HepG2 (cell line): ENCODE results near the gene DDX6. TPM values are rescaled to one million over a fixed set of nuclear protein-coding genes. Genes with fewer than 3 reads are reported as not detected.

Experiments
- FOXM1 ChIP-seq: sonication (generic); formaldehyde crosslinking; IDR thresholded peaks from 2 replicates; pipeline ENCODE4 v1.5.0; 2020; ENCODE audit warnings: missing genetic modification reagents
- JARID2 ChIP-seq: sonication (generic); formaldehyde crosslinking; IDR thresholded peaks from 2 replicates; pipeline ENCODE4 v1.8.1; 2023; ENCODE audit warnings: missing genetic modification reagents, inconsistent platforms; ENCODE audit not compliant: insufficient replicate concordance
- KLF11 ChIP-seq: IDR thresholded peaks from 2 replicates; pipeline ENCODE4 v1.6.1; 2016; ENCODE audit warnings: missing compliant biosample characterization
- SIX4 ChIP-seq: sonication (generic); formaldehyde crosslinking; IDR thresholded peaks from 2 replicates; pipeline ENCODE4 v1.4.0; 2020; ENCODE audit warnings: missing genetic modification reagents
- SNRNP70 ChIP-seq: fragments of 200-400 bp; formaldehyde crosslinking; IDR thresholded peaks from 2 replicates; pipeline ENCODE4 v1.6.1; 2017; ENCODE audit warnings: mild to moderate bottlenecking, low read depth, low read length, moderate library complexity
- ZNF563 ChIP-seq: sonication (generic); formaldehyde crosslinking; IDR thresholded peaks from 2 replicates; pipeline ENCODE4 v1.8.0; 2022; ENCODE audit warnings: mild to moderate bottlenecking, moderate library complexity, missing genetic modification reagents
- ZNF660 ChIP-seq: sonication (generic); formaldehyde crosslinking; IDR thresholded peaks from 2 replicates; pipeline ENCODE4 v1.5.1; 2020; ENCODE audit warnings: mild to moderate bottlenecking, low read depth, missing genetic modification reagents, borderline replicate concordance
- ZNF780A ChIP-seq: sonication (generic); formaldehyde crosslinking; IDR thresholded peaks from 2 replicates; pipeline ENCODE4 v1.8.0; 2022; ENCODE audit warnings: mild to moderate bottlenecking, missing genetic modification reagents, moderate library complexity
- polyA plus RNA-seq, 8 experiments: library from polyadenylated mRNA; depleted of rRNA in 3 of 8; stranded (reverse) in 7 of 8; unstranded in 1 of 8; fragments of >200 nt; fragmentation: Illumina TruSeq in 4 of 8; extraction: Trizol in 4 of 8; gene quantifications; 2 replicates each; pipeline versions ENCODE4 v1.2.1 to v1.2.3, GENCODE V29; 2011 to 2016; ENCODE audit warnings: low read depth in 4 of 8, missing spikeins in 1 of 8, mixed read lengths in 1 of 8; ENCODE audit not compliant: insufficient read depth in 1 of 8
- total RNA-seq, 5 experiments: library from RNA; depleted of rRNA; stranded (reverse); fragments of >200 nt; fragmentation: Illumina TruSeq; extraction: Trizol; gene quantifications; 2 replicates each; pipeline ENCODE4 v1.2.3, GENCODE V29; 2016; ENCODE audit warnings: low read depth in 1 of 5
- TF ChIP-seq, protein P1 (sequence below): sonication (generic); formaldehyde crosslinking; IDR thresholded peaks from one replicate; pipeline ENCODE4 v1.5.1; 2020; ENCODE audit warnings: mild to moderate bottlenecking, missing genetic modification reagents; ENCODE audit errors: not compliant biosample characterization
- TF ChIP-seq, protein P2 (sequence below): sonication (generic); formaldehyde crosslinking; IDR thresholded peaks from 2 replicates; pipeline ENCODE4 v1.4.0; 2020; ENCODE audit warnings: missing genetic modification reagents, borderline replicate concordance
- TF ChIP-seq, protein P3 (sequence below): IDR thresholded peaks from 2 replicates; pipeline ENCODE4 v1.6.1; 2012; ENCODE audit warnings: inconsistent platforms
- TF ChIP-seq, protein P4 (sequence below), 2 experiments: fragments of 450-650 bp in 1 of 2; sonication (generic) in 1 of 2; formaldehyde crosslinking; IDR thresholded peaks; 2 replicates each; pipeline versions ENCODE4 v1.5.0 to v1.8.0; 2020 to 2022; ENCODE audit warnings: mild to moderate bottlenecking in 1 of 2, missing genetic modification reagents in 1 of 2
- TF ChIP-seq, protein P5 (sequence below): sonication (generic); formaldehyde crosslinking; IDR thresholded peaks from 2 replicates; pipeline ENCODE4 v1.5.0; 2020; ENCODE audit warnings: missing genetic modification reagents

DDX6 gene
- total and polyA plus RNA-seq, 2 of the 13 experiments (the other 11 are each of a cell fraction or from before 2014, with no cell fraction given): 20.9 to 59.2 TPM

DNA sequence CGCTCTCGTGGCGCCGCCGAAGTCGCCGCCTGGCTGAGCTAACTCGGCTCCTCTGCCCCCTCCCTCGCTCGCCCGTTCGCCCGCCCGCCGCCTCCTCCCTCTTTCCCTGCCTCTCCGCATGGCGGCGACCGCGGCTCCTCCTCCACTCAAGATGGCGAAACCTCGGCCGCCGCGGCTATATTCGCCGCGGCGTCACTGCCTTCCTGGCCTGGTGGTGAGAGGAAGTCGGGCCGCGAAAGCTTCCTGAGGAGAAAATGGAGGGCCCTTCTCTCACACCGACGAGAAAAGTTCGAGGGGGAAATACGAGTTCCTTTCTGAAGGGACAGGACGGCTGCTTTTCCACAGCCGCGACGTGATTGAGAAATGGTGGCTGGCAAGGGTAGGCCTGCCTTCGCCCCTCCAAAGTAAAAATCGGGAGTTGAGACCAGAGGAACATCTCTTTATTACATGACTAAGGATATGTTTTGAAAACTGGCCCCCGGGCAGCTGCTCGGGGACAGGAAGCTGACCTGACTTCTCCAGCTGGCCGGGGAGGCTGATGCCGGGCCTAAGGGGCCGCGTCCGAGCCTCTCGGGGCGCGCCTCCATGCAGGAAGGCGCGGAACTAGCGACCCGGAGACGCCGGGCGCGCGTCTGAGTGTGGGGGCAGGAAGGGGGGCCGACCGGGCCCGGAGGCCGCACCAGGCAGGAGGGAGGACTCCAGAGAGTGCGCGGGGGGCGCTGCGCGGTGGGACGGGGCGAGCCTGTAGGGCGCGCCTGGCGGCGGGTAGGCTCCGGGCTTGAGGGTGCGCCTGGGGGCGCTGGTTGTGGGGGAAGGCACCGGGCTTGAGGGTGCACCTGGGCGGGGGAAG is at the start of gene DDX6 (continued):
- TF ChIP-seq, protein P1, sequence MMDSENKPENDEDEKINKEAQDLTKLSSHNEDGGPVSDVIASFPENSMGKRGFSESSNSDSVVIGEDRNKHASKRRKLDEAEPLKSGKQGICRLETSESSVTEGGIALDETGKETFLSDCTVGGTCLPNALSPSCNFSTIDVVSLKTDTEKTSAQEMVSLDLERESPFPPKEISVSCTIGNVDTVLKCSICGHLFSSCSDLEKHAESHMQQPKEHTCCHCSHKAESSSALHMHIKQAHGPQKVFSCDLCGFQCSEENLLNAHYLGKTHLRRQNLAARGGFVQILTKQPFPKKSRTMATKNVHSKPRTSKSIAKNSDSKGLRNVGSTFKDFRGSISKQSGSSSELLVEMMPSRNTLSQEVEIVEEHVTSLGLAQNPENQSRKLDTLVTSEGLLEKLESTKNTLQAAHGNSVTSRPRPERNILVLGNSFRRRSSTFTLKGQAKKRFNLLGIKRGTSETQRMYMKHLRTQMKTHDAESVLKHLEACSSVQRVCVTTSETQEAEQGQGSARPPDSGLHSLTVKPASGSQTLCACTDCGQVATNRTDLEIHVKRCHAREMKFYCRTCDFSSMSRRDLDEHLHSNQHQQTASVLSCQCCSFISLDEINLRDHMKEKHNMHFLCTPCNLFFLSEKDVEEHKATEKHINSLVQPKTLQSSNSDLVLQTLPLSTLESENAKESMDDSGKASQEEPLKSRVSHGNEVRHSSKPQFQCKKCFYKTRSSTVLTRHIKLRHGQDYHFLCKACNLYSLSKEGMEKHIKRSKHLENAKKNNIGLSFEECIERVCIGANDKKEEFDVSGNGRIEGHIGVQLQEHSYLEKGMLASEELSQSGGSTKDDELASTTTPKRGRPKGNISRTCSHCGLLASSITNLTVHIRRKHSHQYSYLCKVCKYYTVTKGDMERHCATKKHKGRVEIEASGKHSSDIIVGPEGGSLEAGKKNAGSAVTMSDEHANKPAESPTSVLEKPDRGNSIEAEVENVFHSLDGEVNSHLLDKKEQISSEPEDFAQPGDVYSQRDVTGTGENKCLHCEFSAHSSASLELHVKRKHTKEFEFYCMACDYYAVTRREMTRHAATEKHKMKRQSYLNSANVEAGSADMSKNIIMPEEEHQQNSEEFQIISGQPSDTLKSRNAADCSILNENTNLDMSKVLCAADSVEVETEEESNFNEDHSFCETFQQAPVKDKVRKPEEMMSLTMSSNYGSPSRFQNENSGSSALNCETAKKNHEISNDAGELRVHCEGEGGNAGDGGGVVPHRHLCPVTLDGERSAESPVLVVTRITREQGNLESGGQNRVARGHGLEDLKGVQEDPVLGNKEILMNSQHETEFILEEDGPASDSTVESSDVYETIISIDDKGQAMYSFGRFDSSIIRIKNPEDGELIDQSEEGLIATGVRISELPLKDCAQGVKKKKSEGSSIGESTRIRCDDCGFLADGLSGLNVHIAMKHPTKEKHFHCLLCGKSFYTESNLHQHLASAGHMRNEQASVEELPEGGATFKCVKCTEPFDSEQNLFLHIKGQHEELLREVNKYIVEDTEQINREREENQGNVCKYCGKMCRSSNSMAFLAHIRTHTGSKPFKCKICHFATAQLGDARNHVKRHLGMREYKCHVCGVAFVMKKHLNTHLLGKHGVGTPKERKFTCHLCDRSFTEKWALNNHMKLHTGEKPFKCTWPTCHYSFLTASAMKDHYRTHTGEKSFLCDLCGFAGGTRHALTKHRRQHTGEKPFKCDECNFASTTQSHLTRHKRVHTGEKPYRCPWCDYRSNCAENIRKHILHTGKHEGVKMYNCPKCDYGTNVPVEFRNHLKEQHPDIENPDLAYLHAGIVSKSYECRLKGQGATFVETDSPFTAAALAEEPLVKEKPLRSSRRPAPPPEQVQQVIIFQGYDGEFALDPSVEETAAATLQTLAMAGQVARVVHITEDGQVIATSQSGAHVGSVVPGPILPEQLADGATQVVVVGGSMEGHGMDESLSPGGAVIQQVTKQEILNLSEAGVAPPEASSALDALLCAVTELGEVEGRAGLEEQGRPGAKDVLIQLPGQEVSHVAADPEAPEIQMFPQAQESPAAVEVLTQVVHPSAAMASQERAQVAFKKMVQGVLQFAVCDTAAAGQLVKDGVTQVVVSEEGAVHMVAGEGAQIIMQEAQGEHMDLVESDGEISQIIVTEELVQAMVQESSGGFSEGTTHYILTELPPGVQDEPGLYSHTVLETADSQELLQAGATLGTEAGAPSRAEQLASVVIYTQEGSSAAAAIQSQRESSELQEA (CRISPR knock-in tag): peak; percentile 7
- 0 out of 2 replicates have a peak, but pooled peaks have one; percentile 42 for TF ChIP-seq KLF11 (CRISPR knock-in tag)
- TF ChIP-seq, protein P2, sequence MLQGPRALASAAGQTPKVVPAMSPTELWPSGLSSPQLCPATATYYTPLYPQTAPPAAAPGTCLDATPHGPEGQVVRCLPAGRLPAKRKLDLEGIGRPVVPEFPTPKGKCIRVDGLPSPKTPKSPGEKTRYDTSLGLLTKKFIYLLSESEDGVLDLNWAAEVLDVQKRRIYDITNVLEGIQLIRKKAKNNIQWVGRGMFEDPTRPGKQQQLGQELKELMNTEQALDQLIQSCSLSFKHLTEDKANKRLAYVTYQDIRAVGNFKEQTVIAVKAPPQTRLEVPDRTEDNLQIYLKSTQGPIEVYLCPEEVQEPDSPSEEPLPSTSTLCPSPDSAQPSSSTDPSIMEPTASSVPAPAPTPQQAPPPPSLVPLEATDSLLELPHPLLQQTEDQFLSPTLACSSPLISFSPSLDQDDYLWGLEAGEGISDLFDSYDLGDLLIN: no peak
- no peak for TF ChIP-seq JARID2 (CRISPR knock-in tag)
- TF ChIP-seq, protein P3, sequence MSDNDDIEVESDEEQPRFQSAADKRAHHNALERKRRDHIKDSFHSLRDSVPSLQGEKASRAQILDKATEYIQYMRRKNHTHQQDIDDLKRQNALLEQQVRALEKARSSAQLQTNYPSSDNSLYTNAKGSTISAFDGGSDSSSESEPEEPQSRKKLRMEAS: peak; percentile 67
- TF ChIP-seq SIX4 (CRISPR knock-in tag): no peak
- TF ChIP-seq ZNF563: peak; percentile 58; the same call in 1 of the 2 replicates
- TF ChIP-seq ZNF780A (CRISPR knock-in tag): peak; percentile 48; the same call in 1 of the 2 replicates
- TF ChIP-seq, protein P4, sequence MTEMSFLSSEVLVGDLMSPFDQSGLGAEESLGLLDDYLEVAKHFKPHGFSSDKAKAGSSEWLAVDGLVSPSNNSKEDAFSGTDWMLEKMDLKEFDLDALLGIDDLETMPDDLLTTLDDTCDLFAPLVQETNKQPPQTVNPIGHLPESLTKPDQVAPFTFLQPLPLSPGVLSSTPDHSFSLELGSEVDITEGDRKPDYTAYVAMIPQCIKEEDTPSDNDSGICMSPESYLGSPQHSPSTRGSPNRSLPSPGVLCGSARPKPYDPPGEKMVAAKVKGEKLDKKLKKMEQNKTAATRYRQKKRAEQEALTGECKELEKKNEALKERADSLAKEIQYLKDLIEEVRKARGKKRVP (CRISPR knock-in tag; IDR thresholded peaks at IDR 0.05): peak in 1 of 2 experiments; percentile 57; a peak in 2 of 4 replicates
- TF ChIP-seq, protein P5, sequence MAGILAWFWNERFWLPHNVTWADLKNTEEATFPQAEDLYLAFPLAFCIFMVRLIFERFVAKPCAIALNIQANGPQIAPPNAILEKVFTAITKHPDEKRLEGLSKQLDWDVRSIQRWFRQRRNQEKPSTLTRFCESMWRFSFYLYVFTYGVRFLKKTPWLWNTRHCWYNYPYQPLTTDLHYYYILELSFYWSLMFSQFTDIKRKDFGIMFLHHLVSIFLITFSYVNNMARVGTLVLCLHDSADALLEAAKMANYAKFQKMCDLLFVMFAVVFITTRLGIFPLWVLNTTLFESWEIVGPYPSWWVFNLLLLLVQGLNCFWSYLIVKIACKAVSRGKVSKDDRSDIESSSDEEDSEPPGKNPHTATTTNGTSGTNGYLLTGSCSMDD (CRISPR knock-in tag): no peak
- no peak for TF ChIP-seq ZNF660 (CRISPR knock-in tag)
- TF ChIP-seq SNRNP70: no peak
- TF ChIP-seq FOXM1 (CRISPR knock-in tag): no peak
